Measurements from ENCODE around the gene ADGRG3.

ADGRG3 gene

GRCh38 chr16:57682809-57683635 is 14.9 kb downstream of the ADGRG3 start:
- no peaks in the 10 kb centered on the region for H3K27me3 ChIP-seq (ENCODE audit: low read length)
- no peak for TF ChIP-seq CTCF (IDR thresholded peaks at IDR 0.05; ENCODE audit: insufficient read depth, low read length, poor library complexity, severe bottlenecking)
- no peak for TF ChIP-seq EZH2phosphoT487 (conservative IDR thresholded peaks at IDR 0.05; ENCODE audit: low read length)
- H3K4me2 ChIP-seq (ENCODE audit: low read depth, low read length, poor library complexity, severe bottlenecking), result no peak overlapping the region
- H2AFZ ChIP-seq (ENCODE audit: low read depth, low read length, severe bottlenecking), result no peak overlapping the region
- H3K36me3 ChIP-seq (ENCODE audit: low read length), result no peaks in the 10 kb centered on the region
- no peak overlapping the region for H3K4me3 ChIP-seq (ENCODE audit: insufficient read depth, low read length, poor library complexity, severe bottlenecking)
- H3K9me3 ChIP-seq (ENCODE audit: insufficient read depth, low read length), result no peaks in the 10 kb centered on the region
- H3K27ac ChIP-seq (ENCODE audit: low read depth, low read length), result no peak overlapping the region
- H3K9me2 ChIP-seq (replicated peaks; ENCODE audit: insufficient read depth, low read length), result no peaks in the 10 kb centered on the region
- H3K9ac ChIP-seq (ENCODE audit: low read length), result no peak overlapping the region
- H3K79me2 ChIP-seq (ENCODE audit: insufficient read depth, low read length), result no peaks in the 10 kb centered on the region
- no peaks in the 10 kb centered on the region for H4K20me1 ChIP-seq (ENCODE audit: low read depth, low read length)
- H3F3A ChIP-seq (ENCODE audit: insufficient read depth), result no peaks in the 10 kb centered on the region

GRCh38 chr16:57683636-57684545 is 15.8 kb downstream of the ADGRG3 start:
- Histone ChIP-seq H3K27ac (ENCODE audit: low read depth, low read length) (no peak overlapping the region), H4K20me1 (ENCODE audit: low read depth, low read length) (no peaks in the 10 kb centered on the region), H3K4me3 (ENCODE audit: insufficient read depth, low read length, poor library complexity, severe bottlenecking) (no peak overlapping the region), H3F3A (ENCODE audit: insufficient read depth) (no peaks in the 10 kb centered on the region), H3K79me2 (ENCODE audit: insufficient read depth, low read length) (no peaks in the 10 kb centered on the region), H3K27me3 (ENCODE audit: low read length) (no peaks in the 10 kb centered on the region), H2AFZ (ENCODE audit: low read depth, low read length, severe bottlenecking) (no peak overlapping the region), H3K9me2 (replicated peaks; ENCODE audit: insufficient read depth, low read length) (no peaks in the 10 kb centered on the region), H3K9ac (ENCODE audit: low read length) (no peak overlapping the region), H3K9me3 (ENCODE audit: insufficient read depth, low read length) (no peaks in the 10 kb centered on the region), H3K4me2 (ENCODE audit: low read depth, low read length, poor library complexity, severe bottlenecking) (no peak overlapping the region), H3K36me3 (ENCODE audit: low read length) (no peaks in the 10 kb centered on the region)
- TF ChIP-seq CTCF (IDR thresholded peaks at IDR 0.05; ENCODE audit: insufficient read depth, low read length, poor library complexity, severe bottlenecking), result no peak
- no peak for TF ChIP-seq EZH2phosphoT487 (conservative IDR thresholded peaks at IDR 0.05; ENCODE audit: low read length)

- TF ChIP-seq CTCF (IDR thresholded peaks at IDR 0.05; ENCODE audit: insufficient read depth, low read length, poor library complexity, severe bottlenecking) (no peak), EZH2phosphoT487 (conservative IDR thresholded peaks at IDR 0.05; ENCODE audit: low read length) (no peak)
Observed at GRCh38 chr16:57684626-57685358, 16.7 kb downstream of the ADGRG3 start.

More at GRCh38 chr16:57684626-57685358, 16.7 kb downstream of the ADGRG3 start:
- H2AFZ ChIP-seq (ENCODE audit: low read depth, low read length, severe bottlenecking), result no peak overlapping the region
- no peak overlapping the region for H3K4me3 ChIP-seq (ENCODE audit: insufficient read depth, low read length, poor library complexity, severe bottlenecking)
- no peaks in the 10 kb centered on the region for H3K36me3 ChIP-seq (ENCODE audit: low read length)
- H3K27ac ChIP-seq (ENCODE audit: low read depth, low read length), result no peak overlapping the region
- H3K9me3 ChIP-seq (ENCODE audit: insufficient read depth, low read length), result no peaks in the 10 kb centered on the region
- H3K79me2 ChIP-seq (ENCODE audit: insufficient read depth, low read length), result no peaks in the 10 kb centered on the region
- H3K4me2 ChIP-seq (ENCODE audit: low read depth, low read length, poor library complexity, severe bottlenecking), result no peak overlapping the region
- no peaks in the 10 kb centered on the region for H3K9me2 ChIP-seq (replicated peaks; ENCODE audit: insufficient read depth, low read length)
- H3K9ac ChIP-seq (ENCODE audit: low read length), result no peak overlapping the region
- no peaks in the 10 kb centered on the region for H3K27me3 ChIP-seq (ENCODE audit: low read length)
- H4K20me1 ChIP-seq (ENCODE audit: low read depth, low read length), result no peaks in the 10 kb centered on the region
- no peaks in the 10 kb centered on the region for H3F3A ChIP-seq (ENCODE audit: insufficient read depth)

All from SU-DHL-6 (cell line).